H1 (cell line): ENCODE data around the gene RBM18. TPM values are rescaled to one million over a fixed set of nuclear protein-coding genes. Genes with fewer than 3 reads are reported as not detected.

Experiments used
- CBX8 ChIP-seq: fragments of 300-800, 300-1000 bp; sonication (generic); IDR thresholded peaks from 2 replicates; pipeline ENCODE4 v1.7.1; 2016; ENCODE audit warnings: low read depth, low read length, borderline replicate concordance
- EGR1 ChIP-seq: IDR thresholded peaks from 2 replicates; pipeline ENCODE4 v1.6.1; 2011; ENCODE audit warnings: low read depth, low read length, borderline replicate concordance
- FOSL1 ChIP-seq: IDR thresholded peaks from 2 replicates; pipeline ENCODE4 v1.6.1; 2011; ENCODE audit warnings: mild to moderate bottlenecking, low read depth, low read length, moderate library complexity; ENCODE audit not compliant: insufficient read depth
- PHF8 ChIP-seq: fragments of 200-600 bp; sonication (generic); conservative IDR thresholded peaks from 2 replicates; pipeline ENCODE4 v1.7.1; 2012; ENCODE audit warnings: low read depth, mild to moderate bottlenecking, inconsistent platforms, low read length, moderate library complexity
- RAD21 ChIP-seq, 2 experiments: IDR thresholded peaks in 1 of 2; conservative IDR thresholded peaks in 1 of 2; 2 replicates each; pipeline ENCODE4 v1.6.1; 2011; ENCODE audit warnings: low read depth in 2 of 2, low read length in 2 of 2, improper control_type of control experiment in 1 of 2, inconsistent platforms in 1 of 2, mild to moderate bottlenecking in 1 of 2, moderate library complexity in 1 of 2
- RBBP5 ChIP-seq: IDR thresholded peaks from 2 replicates; pipeline ENCODE4 v1.7.1; 2012; ENCODE audit warnings: low read depth, mild to moderate bottlenecking, inconsistent platforms, low read length, moderate library complexity, borderline replicate concordance
- RFX5 ChIP-seq: IDR thresholded peaks from 2 replicates; pipeline ENCODE4 v1.6.1; 2011; ENCODE audit warnings: low read depth, low read length, improper control_type of control experiment, borderline replicate concordance
- SUZ12 ChIP-seq: fragments of 200-600 bp; sonication (generic); IDR thresholded peaks from 2 replicates; pipeline ENCODE4 v1.6.1; 2012; ENCODE audit warnings: mild to moderate bottlenecking, inconsistent platforms, low read length, moderate library complexity, mixed read lengths
- polyA plus RNA-seq, 7 experiments: library from polyadenylated mRNA; depleted of rRNA in 3 of 7; stranded (reverse) in 5 of 7; unstranded in 2 of 7; fragments of >200 nt in 5 of 7; fragments of 200-250 nt in 2 of 7; gene quantifications; 1 replicate in 5 of 7; 2 replicates in 1 of 7; 4 replicates in 1 of 7; pipeline versions ENCODE4 v1.2.1 to v1.2.3, GENCODE V29; 2011 to 2013; ENCODE audit warnings: missing spikeins in 2 of 7, mixed read lengths in 2 of 7
- total RNA-seq: library from RNA; stranded (reverse); fragmentation: NEBNext Ultra II Directional; extraction: Animal tissue kit (Norgen Biotek cat#: 25700); gene quantifications from 2 replicates; pipeline ENCODE4 v1.2.1, GENCODE V29; 2021
- TF ChIP-seq, protein P1 (sequence below): fragments of 300-600 bp; sonication (generic); IDR thresholded peaks from 2 replicates; pipeline ENCODE4 v1.7.1; 2012; ENCODE audit warnings: low read length, moderate library complexity, mild to moderate bottlenecking, inconsistent platforms; ENCODE audit not compliant: insufficient replicate concordance
- TF ChIP-seq, protein P2 (sequence below): IDR thresholded peaks from 2 replicates; pipeline ENCODE4 v1.6.1; 2011; ENCODE audit warnings: low read depth, mild to moderate bottlenecking, low read length; ENCODE audit not compliant: insufficient read depth

The RBM18 gene
- total and polyA plus RNA-seq, 2 of the 8 experiments (the other 6 are each of a cell fraction or from before 2014, with no cell fraction given), result 5.9 to 14.3 TPM

DNA sequence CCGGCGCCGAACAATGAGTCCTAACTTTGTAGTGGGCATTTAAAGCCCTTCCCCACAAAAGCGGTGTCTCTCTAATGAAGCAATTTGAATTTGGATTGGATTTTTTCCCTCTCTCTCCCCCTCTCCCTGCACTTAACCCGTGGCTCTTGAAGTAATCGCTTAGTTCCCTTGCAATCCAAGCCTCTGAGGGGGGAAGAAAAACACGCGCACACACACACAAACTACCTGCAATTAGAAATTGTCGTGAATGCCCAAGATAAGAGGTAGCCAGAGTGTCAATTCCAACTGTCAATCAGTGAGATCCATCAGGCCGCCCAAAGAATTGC lies 37.1 kb downstream of the RBM18 start (continued):
- TF ChIP-seq, protein P1, sequence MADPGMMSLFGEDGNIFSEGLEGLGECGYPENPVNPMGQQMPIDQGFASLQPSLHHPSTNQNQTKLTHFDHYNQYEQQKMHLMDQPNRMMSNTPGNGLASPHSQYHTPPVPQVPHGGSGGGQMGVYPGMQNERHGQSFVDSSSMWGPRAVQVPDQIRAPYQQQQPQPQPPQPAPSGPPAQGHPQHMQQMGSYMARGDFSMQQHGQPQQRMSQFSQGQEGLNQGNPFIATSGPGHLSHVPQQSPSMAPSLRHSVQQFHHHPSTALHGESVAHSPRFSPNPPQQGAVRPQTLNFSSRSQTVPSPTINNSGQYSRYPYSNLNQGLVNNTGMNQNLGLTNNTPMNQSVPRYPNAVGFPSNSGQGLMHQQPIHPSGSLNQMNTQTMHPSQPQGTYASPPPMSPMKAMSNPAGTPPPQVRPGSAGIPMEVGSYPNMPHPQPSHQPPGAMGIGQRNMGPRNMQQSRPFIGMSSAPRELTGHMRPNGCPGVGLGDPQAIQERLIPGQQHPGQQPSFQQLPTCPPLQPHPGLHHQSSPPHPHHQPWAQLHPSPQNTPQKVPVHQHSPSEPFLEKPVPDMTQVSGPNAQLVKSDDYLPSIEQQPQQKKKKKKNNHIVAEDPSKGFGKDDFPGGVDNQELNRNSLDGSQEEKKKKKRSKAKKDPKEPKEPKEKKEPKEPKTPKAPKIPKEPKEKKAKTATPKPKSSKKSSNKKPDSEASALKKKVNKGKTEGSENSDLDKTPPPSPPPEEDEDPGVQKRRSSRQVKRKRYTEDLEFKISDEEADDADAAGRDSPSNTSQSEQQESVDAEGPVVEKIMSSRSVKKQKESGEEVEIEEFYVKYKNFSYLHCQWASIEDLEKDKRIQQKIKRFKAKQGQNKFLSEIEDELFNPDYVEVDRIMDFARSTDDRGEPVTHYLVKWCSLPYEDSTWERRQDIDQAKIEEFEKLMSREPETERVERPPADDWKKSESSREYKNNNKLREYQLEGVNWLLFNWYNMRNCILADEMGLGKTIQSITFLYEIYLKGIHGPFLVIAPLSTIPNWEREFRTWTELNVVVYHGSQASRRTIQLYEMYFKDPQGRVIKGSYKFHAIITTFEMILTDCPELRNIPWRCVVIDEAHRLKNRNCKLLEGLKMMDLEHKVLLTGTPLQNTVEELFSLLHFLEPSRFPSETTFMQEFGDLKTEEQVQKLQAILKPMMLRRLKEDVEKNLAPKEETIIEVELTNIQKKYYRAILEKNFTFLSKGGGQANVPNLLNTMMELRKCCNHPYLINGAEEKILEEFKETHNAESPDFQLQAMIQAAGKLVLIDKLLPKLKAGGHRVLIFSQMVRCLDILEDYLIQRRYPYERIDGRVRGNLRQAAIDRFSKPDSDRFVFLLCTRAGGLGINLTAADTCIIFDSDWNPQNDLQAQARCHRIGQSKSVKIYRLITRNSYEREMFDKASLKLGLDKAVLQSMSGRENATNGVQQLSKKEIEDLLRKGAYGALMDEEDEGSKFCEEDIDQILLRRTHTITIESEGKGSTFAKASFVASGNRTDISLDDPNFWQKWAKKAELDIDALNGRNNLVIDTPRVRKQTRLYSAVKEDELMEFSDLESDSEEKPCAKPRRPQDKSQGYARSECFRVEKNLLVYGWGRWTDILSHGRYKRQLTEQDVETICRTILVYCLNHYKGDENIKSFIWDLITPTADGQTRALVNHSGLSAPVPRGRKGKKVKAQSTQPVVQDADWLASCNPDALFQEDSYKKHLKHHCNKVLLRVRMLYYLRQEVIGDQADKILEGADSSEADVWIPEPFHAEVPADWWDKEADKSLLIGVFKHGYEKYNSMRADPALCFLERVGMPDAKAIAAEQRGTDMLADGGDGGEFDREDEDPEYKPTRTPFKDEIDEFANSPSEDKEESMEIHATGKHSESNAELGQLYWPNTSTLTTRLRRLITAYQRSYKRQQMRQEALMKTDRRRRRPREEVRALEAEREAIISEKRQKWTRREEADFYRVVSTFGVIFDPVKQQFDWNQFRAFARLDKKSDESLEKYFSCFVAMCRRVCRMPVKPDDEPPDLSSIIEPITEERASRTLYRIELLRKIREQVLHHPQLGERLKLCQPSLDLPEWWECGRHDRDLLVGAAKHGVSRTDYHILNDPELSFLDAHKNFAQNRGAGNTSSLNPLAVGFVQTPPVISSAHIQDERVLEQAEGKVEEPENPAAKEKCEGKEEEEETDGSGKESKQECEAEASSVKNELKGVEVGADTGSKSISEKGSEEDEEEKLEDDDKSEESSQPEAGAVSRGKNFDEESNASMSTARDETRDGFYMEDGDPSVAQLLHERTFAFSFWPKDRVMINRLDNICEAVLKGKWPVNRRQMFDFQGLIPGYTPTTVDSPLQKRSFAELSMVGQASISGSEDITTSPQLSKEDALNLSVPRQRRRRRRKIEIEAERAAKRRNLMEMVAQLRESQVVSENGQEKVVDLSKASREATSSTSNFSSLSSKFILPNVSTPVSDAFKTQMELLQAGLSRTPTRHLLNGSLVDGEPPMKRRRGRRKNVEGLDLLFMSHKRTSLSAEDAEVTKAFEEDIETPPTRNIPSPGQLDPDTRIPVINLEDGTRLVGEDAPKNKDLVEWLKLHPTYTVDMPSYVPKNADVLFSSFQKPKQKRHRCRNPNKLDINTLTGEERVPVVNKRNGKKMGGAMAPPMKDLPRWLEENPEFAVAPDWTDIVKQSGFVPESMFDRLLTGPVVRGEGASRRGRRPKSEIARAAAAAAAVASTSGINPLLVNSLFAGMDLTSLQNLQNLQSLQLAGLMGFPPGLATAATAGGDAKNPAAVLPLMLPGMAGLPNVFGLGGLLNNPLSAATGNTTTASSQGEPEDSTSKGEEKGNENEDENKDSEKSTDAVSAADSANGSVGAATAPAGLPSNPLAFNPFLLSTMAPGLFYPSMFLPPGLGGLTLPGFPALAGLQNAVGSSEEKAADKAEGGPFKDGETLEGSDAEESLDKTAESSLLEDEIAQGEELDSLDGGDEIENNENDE, result no peak
- TF ChIP-seq RAD21 (IDR thresholded peaks at IDR 0.05 in 1 of 2, conservative IDR thresholded peaks at IDR 0.05 in 1 of 2; ENCODE audit: low read depth in 2 of 2, low read length in 2 of 2) (no peak), RBBP5 (no peak), CBX8 (no peak), RFX5 (no peak), SUZ12 (no peak), FOSL1 (no peak), EGR1 (no peak), PHF8 (no peak)
- TF ChIP-seq, protein P2, sequence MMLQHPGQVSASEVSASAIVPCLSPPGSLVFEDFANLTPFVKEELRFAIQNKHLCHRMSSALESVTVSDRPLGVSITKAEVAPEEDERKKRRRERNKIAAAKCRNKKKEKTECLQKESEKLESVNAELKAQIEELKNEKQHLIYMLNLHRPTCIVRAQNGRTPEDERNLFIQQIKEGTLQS, result no peak
